NOMO-1 (cell line): ENCODE data around the gene EEA1.
"Not testable (repeated sequence)": the region's sequence is repeated elsewhere in the genome, so short reads cannot be mapped to it uniquely, and the experiment has no call there.

ENCODE experiments used
- DNase-seq, 2 experiments: peaks; one replicate each; lab custom pipeline; 2025; ENCODE audit not compliant: unreplicated experiment in 2 of 2; lab: John Stamatoyannopoulos, UW

Gene EEA1

GRCh38 chr12:92756898-92757596 is 172.0 kb downstream of the EEA1 start:
- DNase-seq = no peak

DNA sequence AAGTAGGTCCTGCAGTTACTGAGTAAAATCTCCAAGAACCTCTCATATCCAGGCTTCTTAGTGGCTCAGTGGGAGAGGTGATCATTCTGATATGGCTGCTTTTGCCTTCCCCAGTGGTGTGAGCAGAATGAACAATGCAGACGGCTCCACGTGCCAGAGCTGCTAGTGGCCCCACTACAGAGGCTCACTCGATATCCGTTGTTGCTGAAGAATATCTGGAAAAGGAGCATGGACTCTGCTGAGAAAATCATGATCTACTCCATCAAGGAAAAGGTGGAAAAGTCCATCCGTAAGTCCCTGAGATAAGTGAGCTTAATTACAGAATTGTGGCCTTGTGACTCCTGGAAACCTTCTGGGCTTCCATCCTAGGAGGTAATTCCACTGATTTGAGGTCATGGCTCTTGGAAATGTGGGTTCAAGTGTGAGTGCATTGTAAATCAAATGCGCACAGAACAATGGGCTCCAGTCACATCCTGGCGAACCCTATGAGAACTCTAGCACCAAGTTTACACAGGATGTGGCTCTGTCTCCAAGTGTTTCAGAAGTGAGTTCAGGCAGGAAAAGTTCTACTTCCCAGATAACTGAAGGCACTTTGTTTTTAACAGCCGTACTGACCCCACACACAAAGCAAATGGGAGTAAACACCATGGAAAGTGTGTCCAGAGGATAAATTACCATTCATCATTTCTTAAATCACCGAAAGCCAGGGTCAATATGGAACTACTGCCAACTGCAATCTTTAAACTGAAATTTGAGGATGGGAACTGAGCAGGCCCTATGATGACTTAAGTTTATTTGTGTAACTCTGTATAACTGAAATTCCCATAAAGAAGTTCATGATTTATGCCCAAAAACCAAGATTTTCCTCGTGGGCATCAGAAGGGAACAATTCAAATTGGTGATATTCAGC is 174.9 kb downstream of the EEA1 start:
- no peak for DNase-seq

DNA sequence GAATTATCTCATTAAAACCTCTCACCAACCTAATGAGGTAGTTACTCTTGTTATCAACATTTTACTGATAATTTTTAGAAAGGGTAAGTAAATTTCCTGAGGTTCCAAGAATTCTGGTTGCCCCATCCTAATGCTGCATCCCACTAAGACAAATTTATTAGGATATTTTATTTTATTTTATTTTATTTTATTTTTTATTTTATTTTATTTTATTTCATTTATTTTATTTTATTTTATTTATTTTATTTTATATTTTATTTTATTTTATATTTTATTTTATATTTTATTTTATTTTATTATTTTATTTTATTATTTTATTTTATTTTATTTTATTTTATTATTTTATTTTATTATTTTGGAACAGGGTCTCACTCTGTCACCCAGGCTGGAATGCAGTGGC is 179.4 kb downstream of the EEA1 start:
- DNase-seq = not testable (repeated sequence)

DNA sequence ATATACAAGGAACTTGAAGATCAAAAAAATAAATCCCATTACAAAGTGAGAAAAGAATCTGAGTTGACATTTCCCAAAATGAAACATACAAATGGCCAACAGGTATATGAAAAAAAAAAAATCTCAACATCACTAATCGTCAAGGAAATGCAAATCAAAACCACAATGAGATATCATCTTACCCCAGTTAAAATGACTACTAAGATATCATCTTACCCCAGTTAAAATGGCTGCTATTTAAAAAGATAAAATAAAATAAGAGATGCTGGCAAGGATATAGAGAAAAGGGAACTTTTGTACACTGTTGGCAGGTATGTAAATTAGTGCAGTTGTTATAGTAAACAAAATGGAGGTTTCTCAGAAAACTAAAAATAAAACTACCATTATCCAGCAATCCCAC is 181.9 kb downstream of the EEA1 start:
- no peak for DNase-seq

- no peak for DNase-seq
Observed at GRCh38 chr12:92745856-92746550, 183.1 kb downstream of the EEA1 start.

DNA sequence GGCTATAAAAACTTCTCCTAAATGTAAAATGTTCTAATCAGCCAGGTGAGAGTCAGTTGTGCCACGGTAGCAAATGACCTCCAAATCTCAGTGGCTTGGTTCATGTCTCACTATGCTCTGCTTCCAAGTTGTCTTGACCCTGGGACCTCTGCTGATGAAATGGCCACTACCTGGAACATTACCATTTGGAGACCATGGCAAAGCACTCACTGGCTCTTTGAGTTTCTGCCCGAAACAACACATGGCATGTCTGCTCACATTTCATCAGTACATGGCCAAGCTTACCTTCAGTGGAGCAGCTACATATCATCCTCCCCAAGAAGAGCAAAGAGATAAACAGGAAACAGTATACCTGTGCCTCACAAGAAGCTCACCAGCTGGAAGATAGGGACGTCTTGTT is 186.1 kb downstream of the EEA1 start:
- no peak for DNase-seq

DNA sequence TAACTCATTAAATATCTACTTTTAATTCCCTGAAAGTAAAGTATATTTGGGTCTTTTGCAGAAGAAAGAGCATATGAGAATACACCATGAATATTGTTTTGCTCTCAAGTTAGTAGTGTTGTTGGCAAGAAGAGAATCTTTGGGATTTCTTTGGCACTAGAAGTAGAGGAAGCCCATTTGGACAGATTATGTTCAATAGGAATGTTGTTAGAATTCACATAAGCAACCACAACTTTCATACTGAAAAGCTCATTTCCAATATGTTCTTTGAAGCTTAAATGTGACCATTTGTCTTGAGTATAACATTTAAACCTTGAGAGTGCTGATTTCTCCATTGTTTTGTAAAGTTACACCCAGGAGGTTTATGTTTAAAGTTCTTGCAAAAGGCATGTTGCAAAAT is 188.7 kb downstream of the EEA1 start:
- no peak for DNase-seq

DNA sequence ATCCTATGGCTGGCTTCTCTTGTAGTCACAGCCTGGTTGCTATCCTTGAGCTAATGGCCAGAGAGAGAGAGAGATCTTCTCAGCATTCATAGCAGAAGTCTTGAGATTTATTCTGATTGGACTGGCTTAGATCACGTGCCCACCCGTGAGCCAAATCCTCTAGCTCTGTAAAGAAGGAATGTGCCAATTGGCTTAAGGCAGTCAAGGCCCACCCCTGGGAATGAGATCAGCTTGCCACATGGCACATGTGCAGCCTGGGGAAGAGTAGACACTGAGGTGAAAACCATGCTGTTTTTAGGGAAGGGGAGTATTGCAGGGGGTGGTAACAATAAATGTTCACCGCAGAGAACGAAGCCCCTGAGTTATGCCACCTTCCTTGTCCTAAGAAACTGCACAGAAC is 190.0 kb downstream of the EEA1 start:
- DNase-seq = no peak

GRCh38 chr12:92737855-92738850 is 190.9 kb downstream of the EEA1 start:
- DNase-seq = no peak

DNA sequence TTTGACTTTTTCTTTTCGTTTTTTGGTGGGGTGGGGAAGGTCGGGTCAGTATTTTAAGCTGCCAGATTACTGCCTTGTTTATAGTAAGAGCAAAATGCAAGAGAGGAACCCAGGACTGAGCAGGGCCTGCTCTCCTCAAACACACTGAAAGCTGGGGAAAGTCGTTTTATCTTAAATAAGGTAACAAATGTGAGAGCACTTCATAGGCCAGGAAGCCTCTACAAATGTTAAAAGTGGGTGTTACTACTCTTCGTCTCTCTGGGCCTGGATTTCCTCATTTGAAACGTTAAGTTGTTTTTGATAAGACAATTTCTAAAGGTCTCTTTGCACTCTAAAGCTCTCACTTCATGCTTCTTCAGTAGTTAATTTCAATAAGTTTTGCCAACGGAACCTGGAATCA is 192.5 kb downstream of the EEA1 start:
- DNase-seq = no peak

GRCh38 chr12:92735131-92735721 is 193.9 kb downstream of the EEA1 start:
- peak; percentile 20 to 46 for DNase-seq

DNA sequence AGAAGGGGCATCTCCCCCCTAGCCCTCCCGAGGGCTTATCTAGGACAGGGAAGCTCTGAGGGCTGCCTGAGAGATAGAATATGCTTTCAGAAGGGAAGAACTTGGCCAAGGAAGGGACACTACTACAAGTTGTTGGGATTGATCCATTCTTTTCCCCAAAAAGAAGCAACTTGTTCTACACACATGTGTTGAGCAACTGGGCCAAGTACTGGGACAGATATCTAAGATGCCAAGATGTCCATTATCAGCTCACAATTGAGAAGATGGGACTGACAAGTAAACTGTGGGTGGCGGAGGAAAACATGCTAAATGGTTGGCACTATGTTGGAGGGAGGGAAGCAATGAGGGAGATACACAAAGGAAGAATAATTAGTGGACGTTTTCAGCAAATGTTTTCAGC is 195.4 kb downstream of the EEA1 start:
- DNase-seq = no peak

- DNase-seq = no peak
Observed at GRCh38 chr12:92733181-92733580, 195.9 kb downstream of the EEA1 start.

DNA sequence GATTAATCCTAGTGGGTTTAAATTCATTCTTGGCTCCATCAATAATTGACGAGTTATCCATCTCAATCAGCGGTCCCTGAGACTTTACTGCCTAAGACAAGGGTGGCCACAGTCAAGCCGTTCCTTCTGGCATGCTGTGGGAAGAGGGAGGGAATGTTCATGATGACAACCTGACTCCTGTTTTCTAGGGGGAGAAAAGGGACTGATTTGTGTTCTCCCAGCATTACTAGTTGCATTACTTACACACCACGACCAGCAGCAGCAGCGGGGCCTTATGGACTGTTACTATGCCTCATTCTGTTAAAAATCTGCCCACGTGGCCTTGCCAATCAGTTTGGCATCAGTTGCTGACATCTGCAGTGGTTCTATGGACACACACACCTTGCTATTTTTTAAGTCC is 196.4 kb downstream of the EEA1 start:
- DNase-seq = no peak

DNA sequence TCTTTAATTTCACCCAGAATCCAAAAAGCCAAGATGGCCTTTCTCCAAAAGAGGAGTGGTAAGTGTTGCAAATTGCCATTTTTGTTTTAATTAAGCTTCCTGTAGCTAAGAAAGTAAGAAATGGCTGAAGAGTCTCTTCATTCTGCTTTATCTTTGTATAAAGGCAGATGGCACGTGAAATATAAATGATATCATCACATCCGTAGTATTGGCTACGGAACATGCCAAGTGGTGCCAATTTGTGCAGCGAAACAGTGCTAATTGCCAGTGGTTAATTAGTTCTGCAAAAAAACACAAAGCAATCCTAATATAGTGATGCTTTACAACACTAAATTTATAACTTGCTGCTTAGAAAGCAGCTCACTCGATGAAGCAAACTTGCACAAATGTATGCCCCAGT is 196.9 kb downstream of the EEA1 start:
- DNase-seq = no peak

- DNase-seq = no peak
Observed at GRCh38 chr12:92730758-92731157, 198.3 kb downstream of the EEA1 start.

- DNase-seq = peak; percentile 50 to 52
Observed at GRCh38 chr12:92729773-92730305, 199.3 kb downstream of the EEA1 start.

DNA sequence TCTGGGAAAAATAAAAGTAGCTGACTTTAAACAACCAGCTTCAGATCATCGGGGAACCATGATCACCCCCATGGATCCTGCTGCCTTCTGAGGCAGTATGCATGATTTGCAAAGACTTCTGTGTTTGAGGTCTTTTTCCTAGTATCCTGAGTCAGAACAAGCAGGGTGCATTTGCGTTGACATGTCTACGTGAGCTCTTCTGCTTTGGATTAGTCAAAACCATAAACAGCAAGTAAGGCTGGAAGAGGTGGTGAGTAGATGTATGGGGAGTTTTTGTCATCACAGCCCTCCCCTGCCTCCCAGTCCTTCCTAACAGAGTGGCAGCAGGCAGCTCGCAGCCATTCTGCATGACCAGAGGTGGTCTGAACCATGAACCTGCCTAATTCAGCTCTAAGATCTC is 202.2 kb downstream of the EEA1 start:
- DNase-seq = no peak

DNA sequence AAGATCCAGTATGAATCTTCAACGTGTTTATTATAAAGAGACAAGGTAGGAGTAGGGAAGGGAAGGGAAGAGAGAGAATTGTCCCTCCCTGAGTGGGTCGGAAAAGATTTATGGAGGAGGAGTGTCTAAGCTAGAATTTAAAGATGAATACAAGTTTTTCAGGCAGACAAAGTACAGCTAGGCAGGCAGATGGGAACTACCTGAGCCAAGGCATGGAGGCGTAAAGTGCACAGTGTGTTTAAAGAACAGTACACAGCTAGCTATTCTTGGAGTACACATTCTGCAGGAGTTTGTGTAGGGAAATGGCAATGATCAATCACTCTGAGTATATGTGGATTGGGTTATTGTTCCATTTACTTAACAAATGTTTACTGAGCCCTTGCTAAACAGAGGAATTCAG is 206.2 kb downstream of the EEA1 start:
- DNase-seq = no peak

- no peak for DNase-seq
Observed at GRCh38 chr12:92721656-92722055, 207.4 kb downstream of the EEA1 start.
